H9 (cell line): ENCODE results near the gene TANGO6. TPM values are rescaled to one million over a fixed set of nuclear protein-coding genes. Genes with fewer than 3 reads are reported as not detected.

ENCODE experiments used
- DNase-seq: peaks from one replicate; pipeline ENCODE4 v3.0.0-alpha.2; 2017
- H2AFZ ChIP-seq: one replicate; pipeline ENCODE4 v1.6.1; 2013; ENCODE audit warnings: mild to moderate bottlenecking, low read length, control low read depth, moderate library complexity
- H2AK5ac ChIP-seq: 2 replicates; pipeline ENCODE4 v1.6.1; 2013; ENCODE audit warnings: low read length, control low read depth, mixed read lengths; ENCODE audit not compliant: insufficient read length
- H2BK120ac ChIP-seq: one replicate; pipeline ENCODE4 v1.6.1; 2013; ENCODE audit warnings: low read depth, mild to moderate bottlenecking, low read length, control low read depth, inconsistent platforms; ENCODE audit not compliant: poor library complexity, severe bottlenecking
- H2BK12ac ChIP-seq: 2 replicates; pipeline ENCODE4 v1.6.1; 2013; ENCODE audit warnings: low read length, control low read depth, mixed read lengths, low read depth; ENCODE audit not compliant: insufficient read length
- H2BK15ac ChIP-seq: 2 replicates; pipeline ENCODE4 v1.6.1; 2013; ENCODE audit warnings: low read depth, low read length, control low read depth
- H2BK20ac ChIP-seq: one replicate; pipeline ENCODE4 v1.6.1; 2013; ENCODE audit warnings: low read depth, mild to moderate bottlenecking, low read length, control low read depth, inconsistent platforms; ENCODE audit not compliant: poor library complexity, severe bottlenecking
- H2BK5ac ChIP-seq: 2 replicates; pipeline ENCODE4 v1.6.1; 2013; ENCODE audit warnings: low read length, control low read depth, mixed read lengths; ENCODE audit not compliant: insufficient read length
- H3K14ac ChIP-seq: 2 replicates; pipeline ENCODE4 v1.6.1; 2013; ENCODE audit warnings: low read length, control low read depth; ENCODE audit not compliant: insufficient read depth
- H3K18ac ChIP-seq: 2 replicates; pipeline ENCODE4 v1.6.1; 2013; ENCODE audit warnings: low read depth, mild to moderate bottlenecking, mixed read lengths, low read length, control low read depth; ENCODE audit not compliant: insufficient read length
- H3K23ac ChIP-seq: 2 replicates; pipeline ENCODE4 v1.6.1; 2013; ENCODE audit warnings: low read length, control low read depth, mixed read lengths, low read depth; ENCODE audit not compliant: insufficient read length
- H3K23me2 ChIP-seq: 2 replicates; pipeline ENCODE4 v1.6.1; 2013; ENCODE audit warnings: low read depth, mild to moderate bottlenecking, mixed read lengths, low read length, control low read depth; ENCODE audit not compliant: insufficient read length, poor library complexity, severe bottlenecking
- H3K27ac ChIP-seq: 2 replicates; pipeline ENCODE4 v1.5.1; 2013; ENCODE audit warnings: low read length, control low read depth, mixed read lengths, low read depth; ENCODE audit not compliant: insufficient read length
- H3K27me3 ChIP-seq: 2 replicates; pipeline ENCODE4 v1.6.1; 2013; ENCODE audit warnings: low read length, control low read depth, inconsistent platforms; ENCODE audit not compliant: insufficient read depth
- H3K4ac ChIP-seq: 2 replicates; pipeline ENCODE4 v1.6.1; 2013; ENCODE audit warnings: low read depth, mild to moderate bottlenecking, control low read depth, inconsistent platforms, low read length, moderate library complexity
- H3K4me1 ChIP-seq: 2 replicates; pipeline ENCODE4 v1.6.1; 2013; ENCODE audit warnings: low read length, control low read depth, inconsistent platforms; ENCODE audit not compliant: insufficient read depth
- H3K4me2 ChIP-seq: 2 replicates; pipeline ENCODE4 v1.6.1; 2013; ENCODE audit warnings: low read length, control low read depth, mixed read lengths; ENCODE audit not compliant: insufficient read length, insufficient read depth
- H3K56ac ChIP-seq: 2 replicates; pipeline ENCODE4 v1.6.1; 2013; ENCODE audit warnings: low read depth, mild to moderate bottlenecking, mixed read lengths, low read length, control low read depth; ENCODE audit not compliant: insufficient read length
- H3K79me1 ChIP-seq: 2 replicates; pipeline ENCODE4 v1.6.1; 2013; ENCODE audit warnings: low read depth, mild to moderate bottlenecking, moderate library complexity, low read length, control low read depth, inconsistent platforms; ENCODE audit not compliant: insufficient read depth, poor library complexity, severe bottlenecking
- H3K79me2 ChIP-seq: 2 replicates; pipeline ENCODE4 v1.6.1; 2013; ENCODE audit warnings: low read length, control low read depth, inconsistent platforms; ENCODE audit not compliant: insufficient read depth
- H3K9ac ChIP-seq: 2 replicates; pipeline ENCODE4 v1.6.1; 2013; ENCODE audit warnings: low read length, control low read depth, mixed read lengths; ENCODE audit not compliant: insufficient read length; ENCODE audit errors: extremely low read depth
- H3K9me3 ChIP-seq: one replicate; pipeline ENCODE4 v1.6.1; 2013; ENCODE audit warnings: low read depth, low read length, inconsistent platforms; ENCODE audit not compliant: control insufficient read depth
- H3T11ph ChIP-seq: one replicate; pipeline ENCODE4 v1.6.1; 2013; ENCODE audit warnings: mild to moderate bottlenecking, low read length, control low read depth, inconsistent platforms
- H4K20me1 ChIP-seq: one replicate; pipeline ENCODE4 v1.6.1; 2013; ENCODE audit not compliant: control insufficient read depth, insufficient read length, insufficient read depth
- H4K5ac ChIP-seq: 2 replicates; pipeline ENCODE4 v1.6.1; 2013; ENCODE audit warnings: low read depth, mild to moderate bottlenecking, mixed read lengths, low read length, control low read depth; ENCODE audit not compliant: insufficient read length
- H4K8ac ChIP-seq: replicated peaks from 2 replicates; pipeline ENCODE4 v1.6.1; 2013; ENCODE audit warnings: low read length, control low read depth, mixed read lengths, low read depth; ENCODE audit not compliant: insufficient read length
- H4K91ac ChIP-seq: 2 replicates; pipeline ENCODE4 v1.6.1; 2013; ENCODE audit warnings: low read depth, mild to moderate bottlenecking, moderate library complexity, mixed read lengths, low read length, control low read depth; ENCODE audit not compliant: insufficient read length
- H3K27ac Mint-ChIP-seq, 3 experiments: 2 replicates in 2 of 3; 3 replicates in 1 of 3; pipeline ENCODE4 v1.8.0; 2020 to 2021; ENCODE audit warnings: mixed read lengths in 3 of 3, mild to moderate bottlenecking in 1 of 3, moderate library complexity in 1 of 3
- H3K27me3 Mint-ChIP-seq: 2 replicates; pipeline ENCODE4 v1.8.0; 2021; ENCODE audit warnings: low read depth, mild to moderate bottlenecking, moderate library complexity, mixed read lengths
- H3K36me3 Mint-ChIP-seq, 3 experiments: 2 replicates in 2 of 3; 3 replicates in 1 of 3; pipeline ENCODE4 v1.8.0; 2020 to 2021; ENCODE audit warnings: low read depth in 3 of 3, mixed read lengths in 3 of 3; ENCODE audit not compliant: insufficient read depth in 1 of 3
- H3K4me1 Mint-ChIP-seq, 2 experiments: 2 replicates each; pipeline ENCODE4 v1.8.0; 2020; ENCODE audit warnings: mixed read lengths in 2 of 2
- H3K4me3 Mint-ChIP-seq, 2 experiments: 2 replicates in 1 of 2; 3 replicates in 1 of 2; pipeline ENCODE4 v1.8.0; 2020 to 2021; ENCODE audit warnings: mild to moderate bottlenecking in 2 of 2, mixed read lengths in 2 of 2, moderate library complexity in 1 of 2
- H3K9me3 Mint-ChIP-seq, 2 experiments: 2 replicates in 1 of 2; 3 replicates in 1 of 2; pipeline ENCODE4 v1.8.0; 2020; ENCODE audit warnings: mild to moderate bottlenecking in 2 of 2, mixed read lengths in 2 of 2, moderate library complexity in 1 of 2
- WGBS: extraction: QIAGEN DNeasy Blood & Tissue Kit; methylation state at CpG from one replicate; pipeline ENCODE4 v1.1.7; 2013; ENCODE audit warnings: missing lambda C conversion rate, low lambda C conversion rate, mixed read lengths; ENCODE audit not compliant: insufficient read length; ENCODE audit errors: extremely low coverage; 5-methylcytosine and 5-hydroxymethylcytosine counted together
- total RNA-seq: library from RNA; stranded (reverse); gene quantifications from 2 replicates; pipeline ENCODE4 v1.2.1, GENCODE V29; 2021
- TF ChIP-seq, protein P1 (sequence below): fragments of 200-600 bp; sonication (generic); conservative IDR thresholded peaks from 3 replicates; pipeline ENCODE4 v1.8.0; 2021; ENCODE audit warnings: antibody characterized with exemption, mild to moderate bottlenecking

TANGO6 gene
- total RNA-seq, 1 experiment from 2014 or later = 12.0 TPM

DNA sequence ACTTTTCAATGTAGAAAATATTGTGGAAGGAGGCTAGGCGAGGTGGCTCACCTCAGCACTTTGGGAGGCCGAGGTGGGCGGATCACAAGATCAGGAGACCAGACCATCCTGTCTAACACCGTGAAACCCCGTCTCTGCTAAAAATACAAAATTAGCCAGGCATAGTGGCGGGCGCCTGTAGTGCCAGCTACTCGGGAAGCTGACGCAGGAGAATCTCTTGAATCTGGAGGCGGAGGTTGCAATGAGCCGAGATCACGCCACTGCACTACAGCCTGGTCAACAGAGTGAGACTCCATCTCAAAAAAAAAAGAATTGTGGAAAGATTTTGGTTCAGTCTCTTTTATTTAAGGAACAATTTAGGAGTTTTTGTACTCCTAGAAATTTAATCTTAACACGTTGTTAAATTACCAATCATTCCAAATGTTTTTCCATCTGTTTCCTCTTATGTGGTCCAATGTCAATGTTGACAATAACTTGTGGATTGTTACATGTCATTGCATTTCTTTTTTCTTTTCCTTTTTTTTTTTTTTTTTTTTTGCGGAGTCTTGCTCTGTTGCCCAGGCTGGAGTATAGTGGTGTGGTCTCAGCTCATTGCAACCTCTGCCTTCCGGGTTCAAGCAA lies 137.5 kb downstream of the TANGO6 start:
- no CpG with 5 or more reads among the region's 15 CpGs for WGBS

More for the DNA sequence above, 137.5 kb downstream of the TANGO6 start:
- Histone ChIP-seq H3K23ac (no peak overlapping the region), H2AFZ (no peak overlapping the region), H2AK5ac (no peak overlapping the region), H3K4me2 (no peak overlapping the region), H3K27me3 (no peaks in the 10 kb centered on the region), H3K18ac (no peak overlapping the region), H4K91ac (no peak overlapping the region), H3K79me2 (no peaks in the 10 kb centered on the region), H2BK5ac (no peak overlapping the region), H4K8ac (no peak overlapping the region), H3K9me3 (no peaks in the 10 kb centered on the region), H3K23me2 (no peaks in the 10 kb centered on the region), H2BK12ac (no peak overlapping the region), H2BK15ac (no peak overlapping the region), H3K79me1 (no peaks in the 10 kb centered on the region), H3K4me1 (no peaks in the 10 kb centered on the region), H2BK120ac (no peak overlapping the region), H3K27ac (no peak overlapping the region), H3K4ac (no peak overlapping the region), H3K9ac (no peak overlapping the region), H3K56ac (no peak overlapping the region), H4K20me1 (no peaks in the 10 kb centered on the region), H3T11ph (no peak overlapping the region), H2BK20ac (no peak overlapping the region), H4K5ac (no peak overlapping the region), H3K14ac (no peak overlapping the region)
- H3K27ac Mint-ChIP-seq = no peak overlapping the region
- H3K4me3 Mint-ChIP-seq = no peak overlapping the region
- H3K9me3 Mint-ChIP-seq = no peaks in the 10 kb centered on the region
- no peak for DNase-seq
- H3K36me3 Mint-ChIP-seq = peaks cover 1 to 5% (median 3%) of the 10 kb centered on the region in 3 experiments; a peak in 4 of 7 replicates
- TF ChIP-seq, protein P1, sequence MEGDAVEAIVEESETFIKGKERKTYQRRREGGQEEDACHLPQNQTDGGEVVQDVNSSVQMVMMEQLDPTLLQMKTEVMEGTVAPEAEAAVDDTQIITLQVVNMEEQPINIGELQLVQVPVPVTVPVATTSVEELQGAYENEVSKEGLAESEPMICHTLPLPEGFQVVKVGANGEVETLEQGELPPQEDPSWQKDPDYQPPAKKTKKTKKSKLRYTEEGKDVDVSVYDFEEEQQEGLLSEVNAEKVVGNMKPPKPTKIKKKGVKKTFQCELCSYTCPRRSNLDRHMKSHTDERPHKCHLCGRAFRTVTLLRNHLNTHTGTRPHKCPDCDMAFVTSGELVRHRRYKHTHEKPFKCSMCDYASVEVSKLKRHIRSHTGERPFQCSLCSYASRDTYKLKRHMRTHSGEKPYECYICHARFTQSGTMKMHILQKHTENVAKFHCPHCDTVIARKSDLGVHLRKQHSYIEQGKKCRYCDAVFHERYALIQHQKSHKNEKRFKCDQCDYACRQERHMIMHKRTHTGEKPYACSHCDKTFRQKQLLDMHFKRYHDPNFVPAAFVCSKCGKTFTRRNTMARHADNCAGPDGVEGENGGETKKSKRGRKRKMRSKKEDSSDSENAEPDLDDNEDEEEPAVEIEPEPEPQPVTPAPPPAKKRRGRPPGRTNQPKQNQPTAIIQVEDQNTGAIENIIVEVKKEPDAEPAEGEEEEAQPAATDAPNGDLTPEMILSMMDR = no peak
- H3K4me1 Mint-ChIP-seq = peaks cover 2% of the 10 kb centered on the region in 2 experiments; a peak in 3 of 4 replicates
- H3K27me3 Mint-ChIP-seq = no peaks in the 10 kb centered on the region
